GM12878 (cell line): ENCODE measurements around the gene AK4. TPM values are rescaled to one million over a fixed set of nuclear protein-coding genes. Genes with fewer than 3 reads are reported as not detected.

ENCODE experiments used
- ATAC-seq: fragments of 200-7000 bp; cut with Tn5 transposase; 3 replicates; pipeline ENCODE4 v1.9.1; 2020; ENCODE audit warnings: mild to moderate bottlenecking, moderate library complexity
- BruUV-seq: library from RNA; stranded (reverse); fragments of 400-500 nt; replicated peaks from 2 replicates; lab custom pipeline; 2021; lab: Mats Ljungman, UMichigan
- CTCF ChIA-PET: fragments of 300-600 bp; sonication (Branson Sonifier 250); formaldehyde crosslinking; extraction: SDS; loops from one replicate; lab custom pipeline; 2021; ENCODE audit warnings: inconsistent platforms; lab: Yijun Ruan, JAX
- POLR2A ChIA-PET: fragments of 350-600 bp; formaldehyde crosslinking; extraction: SDS; loops from one replicate; lab custom pipeline; 2021; ENCODE audit warnings: inconsistent platforms; lab: Charles Lee
- RAD21 ChIA-PET: fragments of 300-600 bp; sonication (Branson Sonifier 250); formaldehyde crosslinking; loops from one replicate; lab custom pipeline; 2023; ENCODE audit warnings: antibody characterized with exemption; ENCODE audit not compliant: unreplicated experiment; lab: Charles Lee
- SMC1A ChIA-PET: fragments of 300-600 bp; sonication (Branson Sonifier 250); formaldehyde crosslinking; loops from one replicate; lab custom pipeline; 2023; ENCODE audit not compliant: unreplicated experiment, uncharacterized antibody; lab: Charles Lee
- DNase-seq: peaks from one replicate; pipeline ENCODE4 v3.0.0-alpha.2; 2011; ENCODE audit warnings: low read depth, low spot score
- FAIRE-seq: peaks from 3 replicates; lab custom pipeline; 2011; peaks lifted over from hg19 to GRCh38; lab: Jason Lieb, UNC
- H2AFZ ChIP-seq: 2 replicates; pipeline ENCODE4 v1.6.0; 2011; ENCODE audit warnings: low read depth, low read length, control low read depth; ENCODE audit not compliant: control insufficient read depth
- H3K27ac ChIP-seq: 2 replicates; pipeline ENCODE4 v1.5.1; 2011; ENCODE audit warnings: control low read depth; ENCODE audit not compliant: control insufficient read depth, insufficient read depth
- H3K27me3 ChIP-seq, 2 experiments: replicated peaks in 1 of 2; 2 replicates each; pipeline versions ENCODE4 v1.6.0 to v1.6.1; 2011; ENCODE audit warnings: low read length in 1 of 2; ENCODE audit not compliant: control insufficient read depth in 2 of 2, insufficient read depth in 2 of 2
- H3K36me3 ChIP-seq, 2 experiments: 2 replicates each; pipeline ENCODE4 v1.5.1; 2011; ENCODE audit warnings: low read length in 1 of 2; ENCODE audit not compliant: control insufficient read depth in 2 of 2, insufficient read depth in 2 of 2
- H3K4me1 ChIP-seq: 2 replicates; pipeline ENCODE4 v1.6.1; 2011; ENCODE audit warnings: mild to moderate bottlenecking, low read length, moderate library complexity, mixed read lengths; ENCODE audit not compliant: control insufficient read depth, insufficient read depth
- H3K4me2 ChIP-seq: 2 replicates; pipeline ENCODE4 v1.6.0; 2011; ENCODE audit warnings: control low read depth; ENCODE audit not compliant: control insufficient read depth, insufficient read depth
- H3K4me3 ChIP-seq: fragments of 200-600 bp; sonication (generic); 2 replicates; pipeline ENCODE4 v1.5.1; 2016
- H3K79me2 ChIP-seq: 2 replicates; pipeline ENCODE4 v1.6.0; 2011; ENCODE audit warnings: low read length; ENCODE audit not compliant: control insufficient read depth, insufficient read depth
- H3K9ac ChIP-seq: 2 replicates; pipeline ENCODE4 v1.8.0; 2011; ENCODE audit warnings: low read length, control low read depth, mixed read lengths; ENCODE audit not compliant: control insufficient read depth, insufficient read depth
- H3K9me3 ChIP-seq: replicated peaks from 3 replicates; pipeline ENCODE4 v1.5.1; 2011; ENCODE audit warnings: mild to moderate bottlenecking, low read length; ENCODE audit not compliant: control insufficient read depth, insufficient read depth
- H4K20me1 ChIP-seq: 2 replicates; pipeline ENCODE4 v1.6.0; 2011; ENCODE audit not compliant: control insufficient read depth, insufficient read depth
- BMI1 ChIP-seq: fragments of 450-650 bp; IDR thresholded peaks from 2 replicates; pipeline ENCODE4 v1.6.1; 2016; ENCODE audit warnings: mild to moderate bottlenecking, moderate library complexity, borderline replicate concordance
- CREB1 ChIP-seq: IDR thresholded peaks from 2 replicates; pipeline ENCODE4 v1.6.1; 2012; ENCODE audit warnings: low read depth, mild to moderate bottlenecking, inconsistent platforms
- HDAC6 ChIP-seq: fragments of 200-600 bp; sonication (generic); IDR thresholded peaks from one replicate; pipeline ENCODE4 v1.8.0; 2017; ENCODE audit warnings: antibody characterized with exemption; ENCODE audit not compliant: unreplicated experiment
- NFIC ChIP-seq: IDR thresholded peaks from 2 replicates; pipeline ENCODE4 v1.6.1; 2012; ENCODE audit warnings: low read depth, mild to moderate bottlenecking, inconsistent platforms, low read length, moderate library complexity
- NR2C1 ChIP-seq: fragments of 450-650 bp; IDR thresholded peaks from 2 replicates; pipeline ENCODE4 v1.6.1; 2017; ENCODE audit warnings: antibody characterized with exemption, mild to moderate bottlenecking, moderate library complexity
- RAD21 ChIP-seq: IDR thresholded peaks from 2 replicates; pipeline ENCODE4 v1.6.1; 2011; ENCODE audit warnings: mild to moderate bottlenecking, low read depth, low read length, moderate library complexity; ENCODE audit not compliant: insufficient read depth
- SUPT20H ChIP-seq: IDR thresholded peaks from 2 replicates; pipeline ENCODE4 v1.6.1; 2011; ENCODE audit warnings: low read depth, mild to moderate bottlenecking, low read length, moderate library complexity, borderline replicate concordance; ENCODE audit not compliant: control insufficient read depth
- TCF3 ChIP-seq: IDR thresholded peaks from 2 replicates; pipeline ENCODE4 v1.6.1; 2012; ENCODE audit warnings: low read depth, mild to moderate bottlenecking, low read length, borderline replicate concordance; ENCODE audit not compliant: insufficient read depth
- YY1 ChIP-seq: IDR thresholded peaks from 2 replicates; pipeline ENCODE4 v1.6.1; 2011; ENCODE audit warnings: low read depth, mild to moderate bottlenecking, low read length
- ZNF384 ChIP-seq: IDR thresholded peaks from 2 replicates; pipeline ENCODE4 v1.6.1; 2012; ENCODE audit warnings: low read depth, mild to moderate bottlenecking, low read length, improper control_type of control experiment, borderline replicate concordance
- WGBS: methylation state at CpG from one replicate; pipeline ENCODE4 v1.1.6; 2016; ENCODE audit warnings: low lambda C conversion rate; ENCODE audit not compliant: insufficient replicate concordance, insufficient coverage; ENCODE audit errors: missing lambda C conversion rate; 5-methylcytosine and 5-hydroxymethylcytosine counted together
- in situ Hi-C: fragments of 300-500 bp; cut with MboI; formaldehyde crosslinking; loops from 9 replicates; pipeline ENCODE4 v1.14.3; 2018; ENCODE audit warnings: mixed read lengths
- intact Hi-C: fragments of 100-400 bp; cut with micrococcal nuclease; formaldehyde crosslinking; loops from one replicate; pipeline ENCODE4 v1.14.2; 2022; ENCODE audit not compliant: unreplicated experiment
- polyA plus RNA-seq, 11 experiments: library from polyadenylated mRNA; depleted of rRNA in 4 of 11; unstranded in 6 of 11; stranded (reverse) in 5 of 11; fragments of >200 nt; fragmentation: Nextera tagmentation in 4 of 11; fragmentation: Illumina TruSeq in 1 of 11; extraction: Ambion mirVana in 4 of 11; extraction: Trizol in 1 of 11; gene quantifications; 1 replicate in 1 of 11; 2 replicates in 10 of 11; pipeline versions ENCODE4 v1.2.1 to v1.2.3, GENCODE V29; 2011 to 2016; ENCODE audit warnings: inconsistent platforms in 2 of 11, missing spikeins in 2 of 11, low read depth in 1 of 11
- total RNA-seq, 4 experiments: library from RNA; depleted of rRNA in 3 of 4; stranded (reverse); fragments of >200 nt in 3 of 4; fragmentation: Illumina TruSeq in 1 of 4; extraction: Trizol in 1 of 4; gene quantifications; 2 replicates each; pipeline versions ENCODE4 v1.2.1 to v1.2.3, GENCODE V29; 2013 to 2021
- TF ChIP-seq, protein P1 (sequence below): fragments of 450-650 bp; IDR thresholded peaks from 2 replicates; pipeline ENCODE4 v1.6.1; 2017; ENCODE audit warnings: mild to moderate bottlenecking, moderate library complexity
- TF ChIP-seq, protein P2 (sequence below): fragments of 450-650 bp; formaldehyde crosslinking; IDR thresholded peaks from 2 replicates; pipeline ENCODE4 v1.4.0; 2020; ENCODE audit warnings: mild to moderate bottlenecking, moderate library complexity
- TF ChIP-seq, protein P3 (sequence below): IDR thresholded peaks from 2 replicates; pipeline ENCODE4 v1.6.1; 2012; ENCODE audit warnings: low read depth, low read length, improper control_type of control experiment

The AK4 gene
- total and polyA plus RNA-seq, 10 of the 15 experiments (the other 5 are each of a cell fraction or from before 2014, with no cell fraction given): 23.9 to 161 (median 49.0) TPM

DNA sequence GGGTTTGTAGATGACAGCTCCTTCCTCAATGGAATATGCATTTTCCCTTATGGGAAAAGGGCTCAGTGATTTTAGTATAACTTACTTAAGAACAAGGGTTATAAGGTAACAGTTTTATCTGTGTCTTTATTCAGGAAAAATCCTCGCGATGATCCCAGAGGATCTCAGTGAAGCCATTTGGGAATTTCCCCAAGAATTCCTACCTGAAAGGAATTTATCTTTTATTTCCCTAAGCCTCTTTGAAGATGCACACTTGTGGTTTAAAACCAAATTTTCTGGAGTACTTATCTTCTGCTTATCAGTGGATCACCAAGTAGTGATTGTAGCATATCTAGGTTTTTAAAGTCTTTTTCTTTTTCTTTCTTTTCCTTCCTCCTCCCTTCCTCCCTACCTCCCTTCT lies 58.8 kb downstream of the AK4 start (continued):
- TF ChIP-seq, protein P1, sequence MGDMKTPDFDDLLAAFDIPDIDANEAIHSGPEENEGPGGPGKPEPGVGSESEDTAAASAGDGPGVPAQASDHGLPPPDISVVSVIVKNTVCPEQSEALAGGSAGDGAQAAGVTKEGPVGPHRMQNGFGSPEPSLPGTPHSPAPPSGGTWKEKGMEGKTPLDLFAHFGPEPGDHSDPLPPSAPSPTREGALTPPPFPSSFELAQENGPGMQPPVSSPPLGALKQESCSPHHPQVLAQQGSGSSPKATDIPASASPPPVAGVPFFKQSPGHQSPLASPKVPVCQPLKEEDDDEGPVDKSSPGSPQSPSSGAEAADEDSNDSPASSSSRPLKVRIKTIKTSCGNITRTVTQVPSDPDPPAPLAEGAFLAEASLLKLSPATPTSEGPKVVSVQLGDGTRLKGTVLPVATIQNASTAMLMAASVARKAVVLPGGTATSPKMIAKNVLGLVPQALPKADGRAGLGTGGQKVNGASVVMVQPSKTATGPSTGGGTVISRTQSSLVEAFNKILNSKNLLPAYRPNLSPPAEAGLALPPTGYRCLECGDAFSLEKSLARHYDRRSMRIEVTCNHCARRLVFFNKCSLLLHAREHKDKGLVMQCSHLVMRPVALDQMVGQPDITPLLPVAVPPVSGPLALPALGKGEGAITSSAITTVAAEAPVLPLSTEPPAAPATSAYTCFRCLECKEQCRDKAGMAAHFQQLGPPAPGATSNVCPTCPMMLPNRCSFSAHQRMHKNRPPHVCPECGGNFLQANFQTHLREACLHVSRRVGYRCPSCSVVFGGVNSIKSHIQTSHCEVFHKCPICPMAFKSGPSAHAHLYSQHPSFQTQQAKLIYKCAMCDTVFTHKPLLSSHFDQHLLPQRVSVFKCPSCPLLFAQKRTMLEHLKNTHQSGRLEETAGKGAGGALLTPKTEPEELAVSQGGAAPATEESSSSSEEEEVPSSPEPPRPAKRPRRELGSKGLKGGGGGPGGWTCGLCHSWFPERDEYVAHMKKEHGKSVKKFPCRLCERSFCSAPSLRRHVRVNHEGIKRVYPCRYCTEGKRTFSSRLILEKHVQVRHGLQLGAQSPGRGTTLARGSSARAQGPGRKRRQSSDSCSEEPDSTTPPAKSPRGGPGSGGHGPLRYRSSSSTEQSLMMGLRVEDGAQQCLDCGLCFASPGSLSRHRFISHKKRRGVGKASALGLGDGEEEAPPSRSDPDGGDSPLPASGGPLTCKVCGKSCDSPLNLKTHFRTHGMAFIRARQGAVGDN: no peak
- TF ChIP-seq NR2C1 (no peak), RAD21 (no peak), BMI1 (no peak)

DNA sequence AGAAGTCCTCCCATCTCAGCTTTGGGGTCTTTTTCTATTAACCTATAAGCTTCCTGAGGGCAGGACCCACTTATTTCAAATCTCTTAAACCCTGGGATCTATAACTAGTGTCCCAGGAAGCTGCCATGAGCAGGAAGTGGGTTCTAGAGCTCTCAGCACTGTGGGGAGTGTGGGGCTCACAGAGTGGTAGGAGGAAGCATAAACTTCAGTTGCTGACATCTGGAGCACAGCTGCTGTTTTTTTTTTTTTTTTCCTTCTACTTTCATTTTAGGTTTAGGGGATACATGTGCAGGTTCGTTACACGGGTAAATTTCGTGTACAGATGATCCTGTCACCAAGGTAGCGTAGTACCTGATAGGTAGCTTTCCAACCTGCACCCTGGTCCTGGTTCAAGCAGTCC lies 59.3 kb downstream of the AK4 start:
- WGBS: 23% methylated on average over 4 of the region's 4 CpGs
- ChIA-PET POLR2A (interaction anchor here (1.2 to 1.4 kb wide), 2 partner anchors 59 to 133 kb away, joined by 3 read pairs; partner anchors contain the start of gene AK4), CTCF (interaction anchor here (0.6 to 5.7 kb wide), 5 partner anchors 9 to 1614 kb away, joined by 3 to 63 read pairs (median 4); no protein-coding TSS in a partner anchor), SMC1A (interaction anchor here (0.6 to 4.0 kb wide), 10 partner anchors 9 to 281 kb away, joined by 3 to 35 read pairs (median 4); no protein-coding TSS in a partner anchor), RAD21 (interaction anchor here (0.6 to 1.9 kb wide), 7 partner anchors 8 to 712 kb away, joined by 3 to 7 read pairs (median 3); partner anchors contain the start of gene AK4)
- Histone ChIP-seq H3K27me3 (no peaks in the 10 kb centered on the region), H3K79me2 (peaks cover 38% of the 10 kb centered on the region), H2AFZ (no peak overlapping the region), H3K4me2 (peak overlapping the region; percentile 46; the same call in 1 of the 2 replicates), H3K4me3 (peak overlapping the region; percentile 30; the same call in 1 of the 2 replicates), H3K4me1 (peaks cover 27% of the 10 kb centered on the region), H3K9me3 (no peaks in the 10 kb centered on the region), H3K36me3 (no peaks in the 10 kb centered on the region; a peak in 1 of 4 replicates), H4K20me1 (peaks cover 3% of the 10 kb centered on the region; the same call in 1 of the 2 replicates), H3K9ac (no peak overlapping the region), H3K27ac (peak overlapping the region; percentile 35)
- BruUV-seq: no TSS peak
- intact Hi-C loops: no loop called here
- DNase-seq (no peak), FAIRE-seq (peak; percentile 18), ATAC-seq (no peak)
- in situ Hi-C loops: loop anchor here (25.0 kb wide), 1 partner anchor 145 kb away; no protein-coding TSS in a partner anchor
- TF ChIP-seq YY1 (no peak), TCF3 (peak; percentile 68; the same call in 1 of the 2 replicates), SUPT20H (no peak), ZNF384 (peak; percentile 51; the same call in 1 of the 2 replicates), HDAC6 (no peak), NFIC (peak; percentile 35; the same call in 1 of the 2 replicates), CREB1 (no peak)
- TF ChIP-seq, protein P2, sequence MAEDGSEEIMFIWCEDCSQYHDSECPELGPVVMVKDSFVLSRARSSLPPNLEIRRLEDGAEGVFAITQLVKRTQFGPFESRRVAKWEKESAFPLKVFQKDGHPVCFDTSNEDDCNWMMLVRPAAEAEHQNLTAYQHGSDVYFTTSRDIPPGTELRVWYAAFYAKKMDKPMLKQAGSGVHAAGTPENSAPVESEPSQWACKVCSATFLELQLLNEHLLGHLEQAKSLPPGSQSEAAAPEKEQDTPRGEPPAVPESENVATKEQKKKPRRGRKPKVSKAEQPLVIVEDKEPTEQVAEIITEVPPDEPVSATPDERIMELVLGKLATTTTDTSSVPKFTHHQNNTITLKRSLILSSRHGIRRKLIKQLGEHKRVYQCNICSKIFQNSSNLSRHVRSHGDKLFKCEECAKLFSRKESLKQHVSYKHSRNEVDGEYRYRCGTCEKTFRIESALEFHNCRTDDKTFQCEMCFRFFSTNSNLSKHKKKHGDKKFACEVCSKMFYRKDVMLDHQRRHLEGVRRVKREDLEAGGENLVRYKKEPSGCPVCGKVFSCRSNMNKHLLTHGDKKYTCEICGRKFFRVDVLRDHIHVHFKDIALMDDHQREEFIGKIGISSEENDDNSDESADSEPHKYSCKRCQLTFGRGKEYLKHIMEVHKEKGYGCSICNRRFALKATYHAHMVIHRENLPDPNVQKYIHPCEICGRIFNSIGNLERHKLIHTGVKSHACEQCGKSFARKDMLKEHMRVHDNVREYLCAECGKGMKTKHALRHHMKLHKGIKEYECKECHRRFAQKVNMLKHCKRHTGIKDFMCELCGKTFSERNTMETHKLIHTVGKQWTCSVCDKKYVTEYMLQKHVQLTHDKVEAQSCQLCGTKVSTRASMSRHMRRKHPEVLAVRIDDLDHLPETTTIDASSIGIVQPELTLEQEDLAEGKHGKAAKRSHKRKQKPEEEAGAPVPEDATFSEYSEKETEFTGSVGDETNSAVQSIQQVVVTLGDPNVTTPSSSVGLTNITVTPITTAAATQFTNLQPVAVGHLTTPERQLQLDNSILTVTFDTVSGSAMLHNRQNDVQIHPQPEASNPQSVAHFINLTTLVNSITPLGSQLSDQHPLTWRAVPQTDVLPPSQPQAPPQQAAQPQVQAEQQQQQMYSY (CRISPR knock-in tag): no peak
- TF ChIP-seq, protein P3, sequence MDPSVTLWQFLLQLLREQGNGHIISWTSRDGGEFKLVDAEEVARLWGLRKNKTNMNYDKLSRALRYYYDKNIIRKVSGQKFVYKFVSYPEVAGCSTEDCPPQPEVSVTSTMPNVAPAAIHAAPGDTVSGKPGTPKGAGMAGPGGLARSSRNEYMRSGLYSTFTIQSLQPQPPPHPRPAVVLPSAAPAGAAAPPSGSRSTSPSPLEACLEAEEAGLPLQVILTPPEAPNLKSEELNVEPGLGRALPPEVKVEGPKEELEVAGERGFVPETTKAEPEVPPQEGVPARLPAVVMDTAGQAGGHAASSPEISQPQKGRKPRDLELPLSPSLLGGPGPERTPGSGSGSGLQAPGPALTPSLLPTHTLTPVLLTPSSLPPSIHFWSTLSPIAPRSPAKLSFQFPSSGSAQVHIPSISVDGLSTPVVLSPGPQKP: no peak
